Esophagus muscularis mucosa (tissue), 4 donors: ENCODE results near the gene SULT1A1. TPM values are rescaled to one million over a fixed set of nuclear protein-coding genes. Genes with fewer than 3 reads are reported as not detected.
"Not testable (repeated sequence)": the region's sequence is repeated elsewhere in the genome, so short reads cannot be mapped to it uniquely, and the experiment has no call there.

Source experiments
- DNase-seq: peaks from one replicate; pipeline ENCODE4 v3.0.0-alpha.2; 2017; ENCODE audit errors: extremely low spot score
- H3K27ac ChIP-seq, 4 donors: fragments of 200-600 bp; sonication (generic); replicated peaks in 1 of 4; 1 replicate in 3 of 4; 2 replicates in 1 of 4; pipeline ENCODE4 v1.5.1; 2016 to 2019; ENCODE audit warnings: mild to moderate bottlenecking in 1 of 4
- H3K27me3 ChIP-seq, 4 donors: fragments of 200-600 bp; sonication (generic); one replicate each; pipeline versions ENCODE4 v1.5.1 to v1.6.0; 2016 to 2019
- H3K36me3 ChIP-seq, 4 donors: fragments of 200-600 bp; sonication (generic); one replicate each; pipeline ENCODE4 v1.5.1; 2016 to 2019
- H3K4me1 ChIP-seq, 4 donors: fragments of 200-600 bp; sonication (generic); one replicate each; pipeline ENCODE4 v1.5.1; 2016 to 2019
- H3K4me3 ChIP-seq, 4 donors: fragments of 200-600 bp; sonication (generic); 1 replicate in 2 of 4; 2 replicates in 2 of 4; pipeline ENCODE4 v1.5.1; 2016 to 2019; ENCODE audit warnings: mild to moderate bottlenecking in 4 of 4, moderate library complexity in 1 of 4
- H3K9me3 ChIP-seq, 4 donors: fragments of 200-600 bp; sonication (generic); 1 replicate in 3 of 4; 2 replicates in 1 of 4; pipeline ENCODE4 v1.5.1; 2016 to 2019
- CTCF ChIP-seq, 3 experiments: fragments of 200-600 bp in 2 of 3; fragments of 450-650 bp in 1 of 3; sonication (generic) in 2 of 3; IDR thresholded peaks; one replicate each; pipeline ENCODE4 v1.5.1; 2017 to 2019; ENCODE audit warnings: antibody characterized with exemption in 3 of 3, mild to moderate bottlenecking in 2 of 3, moderate library complexity in 1 of 3
- EP300 ChIP-seq: sonication (generic); formaldehyde crosslinking; IDR thresholded peaks from one replicate; pipeline ENCODE4 v1.6.1; 2017; ENCODE audit warnings: antibody characterized with exemption
- POLR2A ChIP-seq: fragments of 450-650 bp; IDR thresholded peaks from one replicate; pipeline ENCODE4 v1.6.1; 2017; ENCODE audit warnings: antibody characterized with exemption, moderate library complexity, mild to moderate bottlenecking, low read depth
- POLR2AphosphoS5 ChIP-seq, 2 donors: sonication (generic); formaldehyde crosslinking; IDR thresholded peaks; one replicate each; pipeline ENCODE4 v1.6.1; 2017; ENCODE audit warnings: antibody characterized with exemption in 2 of 2
- WGBS: methylation state at CpG from one replicate; pipeline ENCODE4 v1.1.5; 2018; 5-methylcytosine and 5-hydroxymethylcytosine counted together
- intact Hi-C: fragments of 100-400 bp; cut with DNase I; formaldehyde crosslinking; loops from one replicate; pipeline ENCODE4 v1.15.1; 2023
- total RNA-seq, 4 donors: library from RNA; depleted of rRNA; stranded (reverse); fragments of >200 nt; gene quantifications; one replicate each; pipeline versions ENCODE4 v1.1.0 to v1.2.1, GENCODE V29; 2016

SULT1A1 gene
- total RNA-seq, 4 donors from 2014 or later, result 10.4 to 22.0 (median 16.7) TPM

- intact Hi-C loops, result no loop called here
- Histone ChIP-seq H3K36me3 (peaks cover 0 to 4% (median 2%) of the 10 kb centered on the region in 4 donors), H3K27ac (no peak overlapping the region), H3K27me3 (no peaks in the 10 kb centered on the region), H3K9me3 (peaks cover 0 to 6% (median 3%) of the 10 kb centered on the region in 4 donors), H3K4me3 (no peak overlapping the region), H3K4me1 (peaks cover 12 to 28% (median 24%) of the 10 kb centered on the region in 4 donors)
- TF ChIP-seq POLR2AphosphoS5 (IDR thresholded peaks at IDR 0.05) (no peak), EP300 (no peak), POLR2A (no peak), CTCF (IDR thresholded peaks at IDR 0.05) (no peak)
- 94% methylated on average over 4 of the region's 4 CpGs for WGBS
- no peak for DNase-seq
These were observed 39.7 kb downstream of the SULT1A1 start for GRCh38 chr16:28569968-28570752.

GRCh38 chr16:28569021-28569420 is 40.8 kb downstream of the SULT1A1 start:
- no peak for DNase-seq
- intact Hi-C loops, result no loop called here
- Histone ChIP-seq H3K4me3 (no peak overlapping the region), H3K27me3 (no peaks in the 10 kb centered on the region), H3K36me3 (peaks cover 0 to 7% (median 2%) of the 10 kb centered on the region in 4 donors), H3K9me3 (peaks cover 0 to 6% (median 3%) of the 10 kb centered on the region in 4 donors), H3K4me1 (peaks cover 12 to 25% (median 23%) of the 10 kb centered on the region in 4 donors), H3K27ac (no peak overlapping the region)
- WGBS, result 84% methylated on average over 5 of the region's 5 CpGs
- TF ChIP-seq CTCF (IDR thresholded peaks at IDR 0.05) (no peak), EP300 (no peak), POLR2AphosphoS5 (IDR thresholded peaks at IDR 0.05) (no peak), POLR2A (no peak)

GRCh38 chr16:28567292-28567691 is 42.6 kb downstream of the SULT1A1 start:
- H3K4me3 ChIP-seq, result no peak overlapping the region
- DNase-seq, result no peak
- 89% methylated on average over 2 of the region's 2 CpGs for WGBS
- no peak for TF ChIP-seq POLR2A
- no peak for TF ChIP-seq POLR2AphosphoS5 (IDR thresholded peaks at IDR 0.05)
- no peak for TF ChIP-seq CTCF (IDR thresholded peaks at IDR 0.05)
- no peak for TF ChIP-seq EP300
- H3K27me3 ChIP-seq, result no peaks in the 10 kb centered on the region
- no peak overlapping the region for H3K27ac ChIP-seq
- intact Hi-C loops, result no loop called here
- peaks cover 3 to 9% (median 6%) of the 10 kb centered on the region in 4 donors for H3K4me1 ChIP-seq
- peaks cover 0 to 6% (median 3%) of the 10 kb centered on the region in 4 donors for H3K9me3 ChIP-seq
- peaks cover 0 to 7% (median 0%) of the 10 kb centered on the region in 4 donors for H3K36me3 ChIP-seq

GRCh38 chr16:28566233-28566925 is 43.5 kb downstream of the SULT1A1 start:
- H3K4me3 ChIP-seq, H3K36me3 ChIP-seq, H3K9me3 ChIP-seq, H3K27me3 ChIP-seq, H3K4me1 ChIP-seq, H3K27ac ChIP-seq, intact Hi-C loops, DNase-seq: not testable (repeated sequence)
- WGBS, result 100% methylated on average over 4 of the region's 4 CpGs

GRCh38 chr16:28563218-28563617 is 46.6 kb downstream of the SULT1A1 start:
- TF ChIP-seq EP300 (no peak), POLR2A (no peak), CTCF (IDR thresholded peaks at IDR 0.05) (no peak), POLR2AphosphoS5 (IDR thresholded peaks at IDR 0.05) (no peak)
- no peak for DNase-seq
- no peak overlapping the region for H3K27ac ChIP-seq
- WGBS, result 91% methylated on average over 6 of the region's 6 CpGs
- no peaks in the 10 kb centered on the region for H3K27me3 ChIP-seq
- H3K4me3 ChIP-seq, result no peak overlapping the region
- intact Hi-C loops, result no loop called here
- H3K36me3 ChIP-seq, result peaks cover 6 to 17% (median 15%) of the 10 kb centered on the region in 4 donors
- peaks cover 0 to 6% (median 3%) of the 10 kb centered on the region in 4 donors for H3K9me3 ChIP-seq
- H3K4me1 ChIP-seq, result peaks cover 0 to 8% (median 4%) of the 10 kb centered on the region in 4 donors
